CD4-positive, CD25-positive, alpha-beta regulatory T cell (primary cell): ENCODE measurements around the gene AFF3. TPM values are rescaled to one million over a fixed set of nuclear protein-coding genes. Genes with fewer than 3 reads are reported as not detected.

ENCODE experiments used
- ATAC-seq, 2 donors: fragments of 150-1000 bp; cut with Tn5 transposase; one replicate each; pipeline ENCODE4 v1.10.0; 2021; ENCODE audit warnings: low read depth in 2 of 2, moderate number of reproducible peaks in 2 of 2, moderate library complexity in 1 of 2
- DNase-seq, 3 donors: peaks; one replicate each; pipeline versions ENCODE4 v3.0.0 to v3.0.0-alpha.2; 2012 to 2022; ENCODE audit warnings: mixed read lengths in 1 of 3
- H3K27ac ChIP-seq: one replicate; pipeline ENCODE4 v1.7.0; 2013; ENCODE audit warnings: mild to moderate bottlenecking, low read length; ENCODE audit not compliant: insufficient read depth, poor library complexity, severe bottlenecking
- H3K27me3 ChIP-seq: one replicate; pipeline ENCODE4 v1.7.0; 2013; ENCODE audit warnings: low read length; ENCODE audit not compliant: control insufficient read depth, insufficient read depth
- H3K36me3 ChIP-seq: one replicate; pipeline ENCODE4 v1.7.0; 2013; ENCODE audit warnings: mild to moderate bottlenecking, low read length, moderate library complexity; ENCODE audit not compliant: control insufficient read depth, insufficient read depth
- H3K4me1 ChIP-seq: 2 replicates; pipeline ENCODE4 v1.7.0; 2013; ENCODE audit warnings: mild to moderate bottlenecking, low read length; ENCODE audit not compliant: insufficient read depth, control insufficient read depth, poor library complexity, severe bottlenecking
- H3K4me3 ChIP-seq: one replicate; pipeline ENCODE4 v1.7.0; 2013; ENCODE audit warnings: low read depth, mild to moderate bottlenecking, low read length, moderate library complexity
- H3K9me3 ChIP-seq, 2 experiments: 1 replicate in 1 of 2; 2 replicates in 1 of 2; pipeline ENCODE4 v1.7.0; 2013; ENCODE audit warnings: low read length in 2 of 2, mild to moderate bottlenecking in 1 of 2, moderate library complexity in 1 of 2; ENCODE audit not compliant: control insufficient read depth in 2 of 2
- H3K27ac Mint-ChIP-seq, 3 donors: one replicate each; pipeline ENCODE4 v1.8.0; 2020 to 2022; ENCODE audit warnings: mild to moderate bottlenecking in 3 of 3, mixed read lengths in 3 of 3, moderate library complexity in 2 of 3
- H3K27me3 Mint-ChIP-seq: one replicate; pipeline ENCODE4 v1.8.0; 2022; ENCODE audit warnings: mild to moderate bottlenecking, mixed read lengths
- H3K36me3 Mint-ChIP-seq: one replicate; pipeline ENCODE4 v1.8.0; 2020; ENCODE audit warnings: mixed read lengths
- H3K4me1 Mint-ChIP-seq, 4 donors: one replicate each; pipeline ENCODE4 v1.8.0; 2020 to 2022; ENCODE audit warnings: mixed read lengths in 4 of 4, mild to moderate bottlenecking in 1 of 4
- H3K4me3 Mint-ChIP-seq, 4 donors: one replicate each; pipeline ENCODE4 v1.8.0; 2020 to 2022; ENCODE audit warnings: mild to moderate bottlenecking in 4 of 4, mixed read lengths in 4 of 4, moderate library complexity in 3 of 4
- H3K9me3 Mint-ChIP-seq, 7 donors: one replicate each; pipeline ENCODE4 v1.8.0; 2020 to 2022; ENCODE audit warnings: mixed read lengths in 7 of 7, mild to moderate bottlenecking in 3 of 7, moderate library complexity in 2 of 7
- polyA plus RNA-seq, 4 donors: library from polyadenylated mRNA; unstranded; fragments of 300-500 nt; fragmentation: Illumina TruSeq; gene quantifications; one replicate each; pipeline ENCODE4 v1.2.3, GENCODE V29; 2021
- total RNA-seq: library from RNA; stranded (reverse); gene quantifications from one replicate; pipeline ENCODE4 v1.2.3, GENCODE V29; 2022

The AFF3 gene
- total and polyA plus RNA-seq, 5 donors from 2014 or later, result 0.82 to 10.1 (median 4.2) TPM

- DNase-seq, result no peak
- no peak overlapping the region for H3K27ac Mint-ChIP-seq
Observed at GRCh38 chr2:99900556-99900955, 241.8 kb downstream of the AFF3 start.

GRCh38 chr2:99899882-99900281 is 242.5 kb downstream of the AFF3 start:
- no peaks in the 10 kb centered on the region for H3K4me1 ChIP-seq
- H3K4me1 Mint-ChIP-seq, result peaks cover 0 to 5% (median 1%) of the 10 kb centered on the region in 4 donors
- H3K27ac ChIP-seq, result no peak overlapping the region
- ATAC-seq (no peak), DNase-seq (no peak)
- no peaks in the 10 kb centered on the region for H3K27me3 ChIP-seq
- H3K9me3 ChIP-seq, result no peaks in the 10 kb centered on the region
- H3K27ac Mint-ChIP-seq, result no peak overlapping the region
- H3K27me3 Mint-ChIP-seq, result no peaks in the 10 kb centered on the region
- H3K4me3 ChIP-seq, result no peak overlapping the region
- no peak overlapping the region for H3K4me3 Mint-ChIP-seq
- peaks cover 14% of the 10 kb centered on the region for H3K36me3 Mint-ChIP-seq
- H3K36me3 ChIP-seq, result no peaks in the 10 kb centered on the region
- H3K9me3 Mint-ChIP-seq, result no peaks in the 10 kb centered on the region

More at GRCh38 chr2:99900556-99900955, 241.8 kb downstream of the AFF3 start:
- Mint-ChIP-seq H3K4me1 (peaks cover 0 to 5% (median 1%) of the 10 kb centered on the region in 4 donors), H3K9me3 (no peaks in the 10 kb centered on the region), H3K27me3 (peaks cover 2% of the 10 kb centered on the region), H3K36me3 (peaks cover 14% of the 10 kb centered on the region), H3K4me3 (no peak overlapping the region)
- H3K9me3 ChIP-seq, result no peaks in the 10 kb centered on the region
- H3K27ac ChIP-seq, result no peak overlapping the region
- no peak overlapping the region for H3K4me3 ChIP-seq
- H3K36me3 ChIP-seq, result no peaks in the 10 kb centered on the region
- ATAC-seq, result no peak
- no peaks in the 10 kb centered on the region for H3K27me3 ChIP-seq
- H3K4me1 ChIP-seq, result no peaks in the 10 kb centered on the region

GRCh38 chr2:99899058-99899855 is 243.1 kb downstream of the AFF3 start:
- no peak for ATAC-seq
- Mint-ChIP-seq H3K4me1 (peaks cover 0 to 5% (median 1%) of the 10 kb centered on the region in 4 donors), H3K27ac (no peak overlapping the region), H3K36me3 (peaks cover 14% of the 10 kb centered on the region), H3K27me3 (no peaks in the 10 kb centered on the region), H3K9me3 (no peaks in the 10 kb centered on the region), H3K4me3 (no peak overlapping the region)
- Histone ChIP-seq H3K27ac (no peak overlapping the region), H3K9me3 (no peaks in the 10 kb centered on the region), H3K4me1 (no peaks in the 10 kb centered on the region), H3K27me3 (no peaks in the 10 kb centered on the region), H3K36me3 (no peaks in the 10 kb centered on the region), H3K4me3 (no peak overlapping the region)
- DNase-seq, result no peak

- no peak overlapping the region for H3K4me3 Mint-ChIP-seq
- Histone ChIP-seq H3K4me1 (no peaks in the 10 kb centered on the region), H3K36me3 (no peaks in the 10 kb centered on the region), H3K27ac (no peak overlapping the region), H3K9me3 (no peaks in the 10 kb centered on the region), H3K4me3 (no peak overlapping the region), H3K27me3 (no peaks in the 10 kb centered on the region)
- DNase-seq (no peak), ATAC-seq (no peak)
- no peaks in the 10 kb centered on the region for H3K9me3 Mint-ChIP-seq
- H3K36me3 Mint-ChIP-seq, result peaks cover 14% of the 10 kb centered on the region
- peaks cover 0 to 5% (median 1%) of the 10 kb centered on the region in 4 donors for H3K4me1 Mint-ChIP-seq
- no peaks in the 10 kb centered on the region for H3K27me3 Mint-ChIP-seq
- peak overlapping the region in 1 of 3 donors; percentile 81 for H3K27ac Mint-ChIP-seq
Observed at GRCh38 chr2:99898336-99899048, 243.9 kb downstream of the AFF3 start.

- DNase-seq, result no peak
- Histone ChIP-seq H3K4me3 (no peak overlapping the region), H3K9me3 (no peaks in the 10 kb centered on the region), H3K27me3 (no peaks in the 10 kb centered on the region), H3K27ac (no peak overlapping the region), H3K4me1 (no peaks in the 10 kb centered on the region), H3K36me3 (no peaks in the 10 kb centered on the region)
- H3K4me1 Mint-ChIP-seq, result no peaks in the 10 kb centered on the region
- no peaks in the 10 kb centered on the region for H3K27me3 Mint-ChIP-seq
- no peak overlapping the region for H3K4me3 Mint-ChIP-seq
- no peak for ATAC-seq
- peaks cover 9% of the 10 kb centered on the region for H3K36me3 Mint-ChIP-seq
- no peak overlapping the region for H3K27ac Mint-ChIP-seq
- no peaks in the 10 kb centered on the region for H3K9me3 Mint-ChIP-seq
Observed at GRCh38 chr2:99891428-99891780, 251.0 kb downstream of the AFF3 start.

- H3K4me1 ChIP-seq, result no peaks in the 10 kb centered on the region
- Mint-ChIP-seq H3K4me1 (no peaks in the 10 kb centered on the region), H3K36me3 (peaks cover 6% of the 10 kb centered on the region), H3K9me3 (no peaks in the 10 kb centered on the region), H3K27me3 (no peaks in the 10 kb centered on the region), H3K4me3 (no peak overlapping the region), H3K27ac (no peak overlapping the region)
- no peak overlapping the region for H3K4me3 ChIP-seq
- H3K9me3 ChIP-seq, result no peaks in the 10 kb centered on the region
- ATAC-seq (no peak), DNase-seq (no peak)
- H3K27me3 ChIP-seq, result no peaks in the 10 kb centered on the region
- H3K27ac ChIP-seq, result no peak overlapping the region
- H3K36me3 ChIP-seq, result no peaks in the 10 kb centered on the region
Observed at GRCh38 chr2:99890568-99891427, 251.6 kb downstream of the AFF3 start.

GRCh38 chr2:99888617-99889016 is 253.8 kb downstream of the AFF3 start:
- H3K36me3 ChIP-seq, result no peaks in the 10 kb centered on the region
- Mint-ChIP-seq H3K27me3 (no peaks in the 10 kb centered on the region), H3K4me3 (no peak overlapping the region), H3K4me1 (no peaks in the 10 kb centered on the region), H3K9me3 (no peaks in the 10 kb centered on the region), H3K36me3 (peaks cover 6% of the 10 kb centered on the region), H3K27ac (no peak overlapping the region)
- no peaks in the 10 kb centered on the region for H3K27me3 ChIP-seq
- H3K9me3 ChIP-seq, result no peaks in the 10 kb centered on the region
- no peak overlapping the region for H3K27ac ChIP-seq
- ATAC-seq (no peak), DNase-seq (no peak)
- no peak overlapping the region for H3K4me3 ChIP-seq
- no peaks in the 10 kb centered on the region for H3K4me1 ChIP-seq
